Stomach (tissue), 4 donors: Measurements from ENCODE around the gene CALY.

Source experiments
- CTCF ChIP-seq, 7 experiments: fragments of 450-650 bp in 4 of 7; fragments of 200-600 bp in 3 of 7; sonication (generic) in 3 of 7; IDR thresholded peaks; one replicate each; pipeline ENCODE4 v1.5.1; 2016 to 2019; ENCODE audit warnings: antibody characterized with exemption in 7 of 7, control low read depth in 2 of 7, mild to moderate bottlenecking in 1 of 7
- POLR2A ChIP-seq, 4 donors: fragments of 450-650 bp; IDR thresholded peaks; one replicate each; pipeline ENCODE4 v1.6.1; 2016; ENCODE audit warnings: antibody characterized with exemption in 4 of 4, control low read depth in 2 of 4, mild to moderate bottlenecking in 1 of 4, moderate library complexity in 1 of 4

GRCh38 chr10:133364645-133365431 is 28.1 kb upstream of the CALY start:
- TF ChIP-seq CTCF (IDR thresholded peaks at IDR 0.05) (no peak), POLR2A (IDR thresholded peaks at IDR 0.05) (no peak)
